ENCODE data around the gene PAK6.

Gene PAK6

GRCh38 chr15:40272485-40273056 lies 33.7 kb downstream of the PAK6 start:
- TF ChIP-seq CTCF (IDR thresholded peaks at IDR 0.05; ENCODE audit: low read depth, low read length), result no peak

GRCh38 chr15:40273428-40273827 lies 34.6 kb downstream of the PAK6 start:
- TF ChIP-seq CTCF (IDR thresholded peaks at IDR 0.05; ENCODE audit: low read depth, low read length), result no peak
- no peak for DNase-seq (ENCODE audit: extremely low read depth, low read depth)

More at GRCh38 chr15:40272485-40273056, 33.7 kb downstream of the PAK6 start:
- no peak for DNase-seq (ENCODE audit: extremely low read depth, low read depth)

DNA sequence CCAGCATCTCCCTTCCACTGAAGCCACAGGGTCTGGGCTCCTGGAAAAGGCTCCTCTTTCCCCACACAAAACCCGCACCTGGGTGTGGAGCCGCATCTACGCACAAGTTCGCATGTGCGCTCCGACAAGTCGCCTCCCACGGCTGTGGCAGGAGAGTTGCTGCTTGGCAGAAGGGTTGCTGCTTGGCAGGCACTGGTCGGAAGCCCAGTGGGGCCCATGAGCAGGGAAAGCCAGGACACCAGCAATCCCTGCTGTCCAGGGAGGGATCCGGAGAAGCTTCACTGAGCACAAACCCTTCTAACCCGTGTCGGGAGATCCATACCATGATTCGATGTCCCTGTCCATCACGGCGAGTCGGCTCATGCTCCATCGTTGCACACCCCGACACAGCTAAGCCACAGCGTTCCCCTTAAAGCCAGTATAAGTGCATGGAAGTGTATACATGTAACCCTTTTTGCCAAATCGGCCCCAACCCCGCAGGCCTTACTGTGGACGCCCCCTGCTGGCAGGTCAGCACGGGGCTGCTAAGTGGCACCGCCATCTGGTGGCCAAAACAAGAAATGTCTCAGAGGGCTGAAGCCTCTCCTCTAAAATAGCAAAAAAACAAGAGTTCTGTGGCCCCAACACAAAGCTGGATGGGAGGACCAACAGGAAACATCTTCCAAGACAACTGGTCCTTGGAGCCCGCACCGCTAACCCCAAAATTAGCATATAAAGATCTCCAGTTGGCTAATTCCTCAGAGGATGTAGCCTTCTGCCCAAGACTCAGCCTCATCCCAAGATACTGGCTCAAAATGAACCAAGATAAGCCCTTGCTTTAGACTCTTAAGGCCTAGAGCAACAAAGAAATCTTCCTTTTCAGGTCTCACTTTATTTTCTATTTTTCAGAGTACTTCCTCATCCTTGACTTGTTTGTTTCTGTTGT lies 35.7 kb downstream of the PAK6 start:
- no peak; the same call in none of the 2 replicates for TF ChIP-seq CTCF (IDR thresholded peaks at IDR 0.05; ENCODE audit: low read depth, low read length)
- DNase-seq (ENCODE audit: extremely low read depth, low read depth), result peak; percentile 52

- no peak for DNase-seq (ENCODE audit: extremely low read depth, low read depth)
Observed at GRCh38 chr15:40275523-40275922, 36.7 kb downstream of the PAK6 start.

DNA sequence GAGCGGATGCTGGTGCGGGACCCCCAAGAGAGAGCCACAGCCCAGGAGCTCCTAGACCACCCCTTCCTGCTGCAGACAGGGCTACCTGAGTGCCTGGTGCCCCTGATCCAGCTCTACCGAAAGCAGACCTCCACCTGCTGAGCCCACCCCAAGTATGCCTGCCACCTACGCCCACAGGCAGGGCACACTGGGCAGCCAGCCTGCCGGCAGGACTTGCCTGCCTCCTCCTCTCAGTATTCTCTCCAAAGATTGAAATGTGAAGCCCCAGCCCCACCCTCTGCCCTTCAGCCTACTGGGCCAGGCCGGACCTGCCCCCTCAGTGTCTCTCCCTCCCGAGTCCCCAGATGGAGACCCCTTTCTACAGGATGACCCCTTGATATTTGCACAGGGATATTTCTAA lies 37.1 kb downstream of the PAK6 start:
- no peak for TF ChIP-seq CTCF (IDR thresholded peaks at IDR 0.05; ENCODE audit: low read depth, low read length)
- DNase-seq (ENCODE audit: extremely low read depth, low read depth), result no peak

More at GRCh38 chr15:40275523-40275922, 36.7 kb downstream of the PAK6 start:
- TF ChIP-seq CTCF (IDR thresholded peaks at IDR 0.05; ENCODE audit: low read depth, low read length), result no peak

DNA sequence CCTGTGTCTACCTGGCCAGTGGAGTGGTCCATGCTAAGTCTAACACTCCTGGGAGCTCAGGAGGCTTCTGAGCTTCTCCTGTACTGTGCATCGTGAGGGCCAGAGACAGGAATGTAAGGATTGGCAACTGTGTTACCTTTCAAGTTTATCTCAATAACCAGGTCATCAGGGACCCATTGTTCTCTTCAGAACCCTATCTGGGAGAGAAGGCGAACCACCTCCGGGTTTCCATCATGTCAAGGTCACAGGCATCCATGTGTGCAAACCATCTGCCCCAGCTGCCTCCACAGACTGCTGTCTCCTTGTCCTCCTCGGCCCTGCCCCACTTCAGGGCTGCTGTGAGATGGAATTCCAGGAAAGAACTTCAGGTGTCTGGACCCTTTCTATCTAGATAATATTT lies 38.1 kb downstream of the PAK6 start:
- no peak for DNase-seq (ENCODE audit: extremely low read depth, low read depth)
- no peak for TF ChIP-seq CTCF (IDR thresholded peaks at IDR 0.05; ENCODE audit: low read depth, low read length)

- no peak for TF ChIP-seq CTCF (IDR thresholded peaks at IDR 0.05; ENCODE audit: low read depth, low read length)
- DNase-seq (ENCODE audit: extremely low read depth, low read depth), result no peak
Observed at GRCh38 chr15:40277471-40277870, 38.6 kb downstream of the PAK6 start.
